GM21381 (cell line): ENCODE measurements around the gene PLXNB3.
A peak's percentile ranks its signal among the peaks of the same experiment; 100 is the strongest.

Experiments
- ATAC-seq: cut with Tn5 transposase; IDR thresholded peaks from one replicate; pipeline ENCODE4 v1.9.1; 2021; ENCODE audit warnings: mild to moderate bottlenecking, moderate library complexity; ENCODE audit not compliant: unreplicated experiment

PLXNB3 gene

GRCh38 chrX:153784325-153784967 lies 20.4 kb downstream of the PLXNB3 start:
- no peak for ATAC-seq

GRCh38 chrX:153786669-153787068 lies 22.6 kb downstream of the PLXNB3 start:
- no peak for ATAC-seq

DNA sequence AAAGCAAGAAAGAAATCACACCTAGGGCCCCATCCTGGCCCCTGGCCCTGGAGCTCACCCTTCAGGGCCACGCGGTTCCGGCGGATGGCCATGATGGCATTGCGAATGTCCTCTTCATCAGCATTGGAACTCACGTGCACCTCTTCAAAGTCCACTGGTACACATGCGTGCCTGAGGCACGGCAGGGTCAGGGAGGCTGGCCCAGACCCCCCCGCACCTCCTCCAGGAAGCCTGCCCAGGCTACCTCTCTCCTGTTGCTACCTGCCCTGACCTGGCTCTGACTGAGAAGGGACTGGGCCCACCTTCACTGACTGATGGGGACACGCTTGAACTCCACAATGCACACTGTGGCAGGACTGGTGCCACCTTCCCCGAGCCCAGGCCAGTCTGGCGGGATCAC lies 25.6 kb downstream of the PLXNB3 start:
- no peak for ATAC-seq

DNA sequence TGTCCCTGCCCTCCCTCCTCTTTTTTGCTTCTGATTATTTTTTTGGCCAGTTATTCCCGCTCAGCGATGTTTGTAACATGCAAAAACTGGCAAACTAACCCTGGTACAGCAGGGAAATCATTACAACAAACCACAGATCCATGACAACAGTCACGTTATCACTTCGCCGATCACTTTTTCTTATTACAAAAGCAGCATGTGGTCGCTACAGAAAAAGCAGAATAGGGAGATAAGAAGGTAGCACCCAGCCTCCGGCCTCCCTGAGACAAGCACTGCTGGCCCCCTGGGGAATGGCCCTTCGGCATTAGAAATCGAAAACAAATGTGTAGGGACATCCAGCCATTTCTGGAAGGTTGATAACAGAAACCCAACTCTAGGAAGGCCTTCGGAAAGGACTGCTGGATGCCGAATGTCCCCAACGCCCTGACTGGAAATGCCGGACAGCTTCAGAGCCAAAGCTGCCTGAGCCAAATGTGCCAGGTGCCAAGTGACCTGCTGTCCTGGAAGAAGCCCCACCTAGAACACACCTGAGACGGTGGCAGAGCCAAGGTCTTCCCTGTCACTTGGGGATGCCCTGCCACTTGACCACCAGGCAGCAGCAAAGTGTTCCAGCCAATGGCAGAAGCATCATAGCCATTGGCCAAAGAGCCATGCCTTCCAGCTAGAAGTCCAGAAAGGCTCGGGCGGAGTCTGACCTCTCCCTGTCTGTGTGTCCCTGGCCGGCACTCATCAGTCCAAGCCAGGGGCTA lies 27.2 kb downstream of the PLXNB3 start:
- ATAC-seq = no peak

- no peak for ATAC-seq
Observed at GRCh38 chrX:153792368-153792767, 28.3 kb downstream of the PLXNB3 start.

GRCh38 chrX:153793291-153793690 lies 29.2 kb downstream of the PLXNB3 start:
- no peak for ATAC-seq

DNA sequence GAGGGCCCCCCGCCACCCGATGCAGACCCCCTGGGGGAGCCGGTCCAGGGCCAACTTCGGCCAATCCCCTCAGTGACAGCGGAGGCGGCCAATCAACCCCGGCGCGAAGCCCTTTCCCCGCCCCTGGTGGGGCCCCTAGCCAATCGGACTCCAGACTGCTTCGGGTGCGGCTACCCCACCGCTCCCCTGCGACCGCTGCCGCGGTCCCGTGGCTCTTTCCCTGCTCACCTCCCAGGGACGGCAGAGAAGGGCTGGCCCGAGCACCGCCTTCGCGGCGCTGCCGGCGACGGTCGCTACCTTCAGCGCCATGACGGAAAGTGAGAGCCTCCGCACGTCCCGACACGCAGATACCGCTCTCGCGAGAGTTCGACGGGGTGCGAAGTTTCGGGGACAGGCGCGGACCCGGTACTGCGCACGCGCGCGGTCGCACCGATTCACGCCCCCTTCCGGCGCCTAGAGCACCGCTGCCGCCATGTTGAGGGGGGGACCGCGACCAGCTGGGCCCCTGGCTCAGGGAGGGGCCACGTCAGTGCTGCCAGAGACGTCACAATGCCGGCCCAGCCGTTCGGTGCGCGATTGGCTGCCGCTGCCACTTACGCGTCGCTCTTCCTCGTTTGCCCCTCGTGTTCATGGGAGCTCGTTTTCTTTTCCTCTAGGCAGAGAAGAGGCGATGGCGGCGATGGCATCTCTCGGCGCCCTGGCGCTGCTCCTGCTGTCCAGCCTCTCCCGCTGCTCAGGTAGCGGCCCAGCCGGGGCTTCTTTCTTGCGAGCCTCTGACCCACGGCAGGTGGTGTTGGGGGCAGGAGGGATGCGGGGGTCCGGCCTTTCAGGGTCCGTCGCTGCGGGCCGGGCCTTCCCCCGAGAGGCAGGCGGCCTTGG lies 30.2 kb downstream of the PLXNB3 start, which contains the start of the genes IDH3G and SSR4:
Gene IDH3G (minus strand): TSS at position 358 of the 879 bp plus-strand sequence. CDS start 49 bp downstream, at position 309.
Gene SSR4 (plus strand): TSS at position 651 of the 879 bp plus-strand sequence. CDS start 20 bp downstream, at position 671.
- peak; percentile 89 for ATAC-seq

GRCh38 chrX:153794897-153795816 lies 31.1 kb downstream of the PLXNB3 start:
- peak; percentile 2 for ATAC-seq

DNA sequence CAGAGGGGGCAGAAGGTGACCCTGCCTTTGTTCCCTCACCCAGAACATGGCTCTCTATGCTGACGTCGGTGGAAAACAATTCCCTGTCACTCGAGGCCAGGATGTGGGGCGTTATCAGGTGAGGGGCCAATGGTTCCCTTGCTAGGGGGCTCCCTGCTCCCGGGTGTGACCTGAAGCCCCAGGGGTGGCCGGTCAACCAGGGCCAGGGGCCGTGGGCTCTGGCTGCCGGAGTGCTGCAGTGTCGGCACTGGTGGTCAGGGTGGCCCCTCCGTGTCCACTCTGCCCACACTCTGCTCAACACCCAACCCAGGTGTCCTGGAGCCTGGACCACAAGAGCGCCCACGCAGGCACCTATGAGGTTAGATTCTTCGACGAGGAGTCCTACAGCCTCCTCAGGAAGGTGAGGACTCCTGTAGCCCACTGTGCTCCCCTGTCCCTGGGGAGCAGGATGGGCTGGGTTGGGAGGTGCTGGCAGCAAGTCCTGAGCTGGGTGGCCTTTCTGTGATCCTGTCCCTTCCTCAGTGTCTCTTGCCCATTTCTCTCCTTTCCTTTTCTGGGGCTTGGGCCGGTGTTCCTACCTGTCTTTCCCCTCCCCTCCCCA lies 33.5 kb downstream of the PLXNB3 start:
- no peak for ATAC-seq

DNA sequence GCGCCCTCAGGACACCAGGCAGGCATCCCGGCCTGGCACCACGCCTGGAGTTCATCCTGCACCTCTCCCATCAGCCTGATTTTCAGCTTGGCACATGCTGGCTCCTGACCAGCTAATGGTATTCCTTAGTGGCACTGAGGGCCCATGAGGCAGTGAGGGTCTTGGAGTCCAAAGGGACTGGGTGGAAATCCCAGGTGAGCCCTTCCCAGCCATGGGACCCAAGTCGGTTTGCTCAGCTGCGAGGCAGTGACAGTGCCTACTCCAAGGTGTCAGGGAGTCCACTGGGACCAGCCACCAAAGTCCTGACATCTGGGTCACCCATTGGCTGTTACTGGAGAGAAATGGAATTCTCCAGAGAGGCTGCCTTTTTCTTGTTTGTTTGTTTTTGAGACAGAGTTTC lies 35.3 kb downstream of the PLXNB3 start:
- ATAC-seq = no peak

- no peak for ATAC-seq
Observed at GRCh38 chrX:153800177-153800722, 36.2 kb downstream of the PLXNB3 start.

DNA sequence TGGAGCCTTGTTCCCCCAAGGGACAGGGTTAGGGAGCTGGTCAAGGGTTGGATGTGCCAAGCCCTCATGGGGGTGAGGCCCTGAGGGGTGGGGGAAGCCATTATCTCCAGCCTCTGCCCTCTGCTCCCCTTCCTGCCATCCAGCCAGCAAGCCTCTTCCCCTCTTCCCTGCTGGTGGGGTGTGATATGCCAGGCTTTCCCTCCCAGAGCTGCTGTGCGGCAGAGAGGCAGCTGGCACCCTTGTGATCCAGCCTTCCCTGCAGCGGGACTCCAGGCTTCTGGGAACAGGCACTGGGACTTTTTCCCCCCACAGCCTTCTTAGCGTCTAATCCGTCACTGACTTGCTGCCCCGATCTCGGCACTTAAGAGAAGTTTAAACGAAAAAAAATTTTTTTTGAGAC lies 36.7 kb downstream of the PLXNB3 start:
- no peak for ATAC-seq

DNA sequence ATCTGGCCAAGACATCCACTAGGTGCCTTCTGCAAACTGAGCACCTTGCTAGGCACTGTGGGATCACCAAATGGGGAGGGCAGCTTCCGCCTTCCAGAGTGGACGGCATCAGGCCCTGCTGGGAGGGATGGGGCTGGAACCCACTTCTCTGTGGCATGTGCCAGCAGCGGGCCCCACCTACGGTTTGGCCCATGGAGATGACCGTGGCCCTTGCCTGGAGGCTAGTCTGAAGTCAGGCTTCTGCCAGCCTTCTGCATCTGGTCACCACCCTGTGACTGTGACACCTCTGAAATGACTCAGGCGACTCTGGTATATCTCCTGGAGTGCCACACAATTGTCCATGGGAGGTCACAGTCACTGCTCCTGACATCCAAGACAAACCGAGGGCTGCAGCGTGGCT lies 37.6 kb downstream of the PLXNB3 start:
- no peak for ATAC-seq

- no peak for ATAC-seq
Observed at GRCh38 chrX:153802513-153803045, 38.5 kb downstream of the PLXNB3 start.

GRCh38 chrX:153803211-153804099 lies 39.4 kb downstream of the PLXNB3 start:
- no peak for ATAC-seq

DNA sequence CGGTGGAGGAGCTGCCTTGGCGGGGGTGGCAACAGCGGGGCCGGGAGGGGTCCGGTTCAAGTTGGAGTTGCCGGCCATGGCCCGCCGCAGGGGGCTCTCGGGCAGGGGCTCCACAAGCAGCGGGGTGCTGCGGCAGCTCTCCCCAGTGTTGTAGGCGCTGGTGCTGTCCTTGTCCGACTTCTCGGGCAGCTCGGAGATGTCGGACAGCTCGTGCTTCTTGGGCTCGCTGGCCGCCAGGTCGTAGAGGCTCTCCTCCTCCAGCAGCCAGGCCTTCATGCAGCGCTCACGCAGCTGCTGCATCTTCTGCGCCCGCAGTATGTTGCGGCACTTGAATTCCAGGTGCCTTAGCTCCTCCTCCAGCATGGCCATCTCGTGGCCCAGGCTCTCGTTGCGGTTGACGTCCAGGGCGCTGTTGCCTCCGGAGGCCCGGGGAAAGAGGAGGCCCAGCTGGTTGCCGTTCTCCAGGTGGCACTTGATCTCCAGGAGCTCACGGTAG lies 40.1 kb downstream of the PLXNB3 start:
- ATAC-seq = no peak

DNA sequence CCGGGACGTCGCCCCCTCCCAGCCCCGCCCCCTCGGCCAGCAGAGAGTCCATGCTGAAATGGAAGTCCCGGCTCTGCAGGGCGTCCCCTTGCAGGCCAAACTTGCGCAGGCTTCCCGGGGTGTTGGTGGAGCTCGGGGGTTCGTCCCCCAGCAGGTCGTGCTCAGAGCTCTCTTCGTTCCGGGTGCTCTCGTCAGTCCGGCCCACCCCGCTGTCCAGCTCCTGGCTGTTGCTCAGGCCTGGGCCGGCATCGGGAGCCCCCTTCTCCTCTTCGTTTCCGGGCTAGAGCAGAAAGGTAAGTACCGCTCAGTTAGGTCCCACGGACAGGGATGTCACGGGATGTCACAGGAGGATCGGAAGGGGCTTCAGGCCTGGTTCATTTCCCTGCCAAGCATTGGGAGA lies 40.6 kb downstream of the PLXNB3 start:
- ATAC-seq = no peak

DNA sequence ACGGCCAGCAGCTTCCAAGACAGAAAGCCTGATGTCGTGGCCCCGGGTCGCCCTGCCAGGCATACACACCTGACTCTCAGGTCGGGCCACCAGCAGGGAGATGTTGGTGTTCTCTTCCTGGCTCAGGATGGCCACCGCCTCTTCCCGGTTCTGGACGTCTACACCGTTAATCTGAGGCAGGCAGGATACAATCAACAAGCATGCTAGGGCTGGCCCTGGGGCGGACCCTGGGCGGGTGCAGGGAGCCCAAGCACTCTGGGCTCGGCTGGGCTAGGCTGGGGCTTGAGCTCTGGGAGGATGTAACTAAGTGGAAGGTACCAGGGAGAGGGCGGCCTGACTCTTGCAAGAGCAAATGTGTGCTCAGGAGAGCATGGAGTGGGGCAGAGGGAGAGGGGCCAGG lies 41.4 kb downstream of the PLXNB3 start:
- ATAC-seq = no peak
